Cerebellar cortex (tissue), 1 donor: Measurements from ENCODE around the gene STXBP4.

ENCODE experiments used
- DNase-seq: peaks from one replicate; pipeline ENCODE4 v3.0.0-alpha.2; 2015; ENCODE audit warnings: low spot score

The STXBP4 gene, protein sequence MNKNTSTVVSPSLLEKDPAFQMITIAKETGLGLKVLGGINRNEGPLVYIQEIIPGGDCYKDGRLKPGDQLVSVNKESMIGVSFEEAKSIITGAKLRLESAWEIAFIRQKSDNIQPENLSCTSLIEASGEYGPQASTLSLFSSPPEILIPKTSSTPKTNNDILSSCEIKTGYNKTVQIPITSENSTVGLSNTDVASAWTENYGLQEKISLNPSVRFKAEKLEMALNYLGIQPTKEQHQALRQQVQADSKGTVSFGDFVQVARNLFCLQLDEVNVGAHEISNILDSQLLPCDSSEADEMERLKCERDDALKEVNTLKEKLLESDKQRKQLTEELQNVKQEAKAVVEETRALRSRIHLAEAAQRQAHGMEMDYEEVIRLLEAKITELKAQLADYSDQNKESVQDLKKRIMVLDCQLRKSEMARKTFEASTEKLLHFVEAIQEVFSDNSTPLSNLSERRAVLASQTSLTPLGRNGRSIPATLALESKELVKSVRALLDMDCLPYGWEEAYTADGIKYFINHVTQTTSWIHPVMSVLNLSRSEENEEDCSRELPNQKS

DNA sequence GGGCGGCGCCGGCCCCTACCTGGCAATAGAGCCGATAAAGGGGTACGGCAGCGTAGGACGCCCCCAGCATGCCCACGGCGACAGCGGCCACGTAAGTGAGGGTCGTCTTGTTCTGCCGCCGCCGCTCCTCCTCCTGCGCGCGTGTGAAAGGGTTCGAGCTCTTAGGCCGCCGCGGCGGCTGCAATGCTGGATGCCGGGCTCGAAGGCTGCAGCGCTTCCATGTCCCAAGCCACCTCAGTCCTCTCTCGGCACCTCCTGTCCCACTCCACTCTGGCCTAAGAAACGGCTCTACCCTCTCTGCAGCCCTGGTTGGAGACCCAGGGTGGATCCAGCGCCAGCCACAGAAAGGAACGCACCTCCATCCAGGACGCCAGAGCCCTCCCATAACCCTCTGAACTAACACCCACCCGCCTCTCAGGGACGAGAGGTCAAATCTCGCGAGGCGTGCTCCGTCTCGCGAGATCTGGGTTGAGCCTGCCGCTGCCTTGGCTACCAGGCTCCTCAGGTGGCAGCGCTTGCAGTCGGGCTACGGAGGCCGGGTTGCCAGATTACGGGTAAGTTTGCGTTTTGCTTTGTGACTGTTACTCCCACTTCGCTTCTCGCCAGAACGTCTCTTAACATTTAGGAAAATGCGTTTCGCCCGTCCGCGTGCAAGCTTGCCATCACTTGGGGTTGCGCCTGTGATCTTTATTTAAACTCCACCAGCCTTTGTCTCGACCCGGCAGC lies at the start of gene STXBP4, which contains the start of gene COX11:
TSS of gene STXBP4 (plus strand) at position 504 of the 726 bp plus-strand sequence. CDS start 17,455 bp downstream, outside the sequence.
TSS of gene COX11 (minus strand) at position 393 of the 726 bp plus-strand sequence. CDS start at position 385, 8 bp downstream.
- DNase-seq, result peak; percentile 98

DNA sequence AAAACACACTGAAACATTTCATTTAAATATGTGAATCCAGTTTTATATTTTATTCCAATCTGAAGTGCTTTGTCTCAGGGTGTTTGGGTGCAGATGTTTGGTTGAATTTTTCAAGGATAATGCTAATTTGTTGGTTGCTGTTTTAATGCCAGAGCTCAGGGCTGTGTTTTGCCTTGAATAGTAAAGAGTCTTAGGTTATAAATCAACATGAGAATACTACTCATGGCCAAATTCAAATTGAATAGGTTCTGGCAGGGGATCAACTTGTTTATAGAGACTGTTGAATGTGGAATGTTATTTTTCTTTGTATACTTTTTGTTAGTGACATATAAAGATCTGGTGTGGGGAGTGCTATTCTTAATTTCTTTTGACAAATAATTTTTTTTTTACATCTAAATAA lies 49.1 kb upstream of the STXBP4 start:
- no peak for DNase-seq

DNA sequence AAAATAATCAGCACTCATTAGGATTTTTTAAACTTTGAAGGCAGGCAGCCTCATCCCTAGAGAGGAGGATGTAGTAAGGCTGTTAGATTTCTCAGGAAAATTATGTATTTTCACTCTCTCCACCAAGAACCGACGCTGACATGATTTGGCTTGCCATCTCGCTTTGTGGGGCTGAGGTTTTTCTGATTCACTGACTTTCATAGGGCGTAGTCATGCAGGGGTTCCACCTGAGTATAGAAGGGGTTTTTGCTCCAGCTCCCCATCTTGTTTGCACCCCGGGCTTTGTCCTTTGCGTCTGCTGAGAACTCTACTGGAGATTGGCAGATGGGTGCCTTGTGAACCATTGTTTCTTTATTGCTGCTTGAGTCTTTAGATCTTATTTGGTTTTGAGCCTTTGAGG lies 47.7 kb upstream of the STXBP4 start:
- no peak for DNase-seq

DNA sequence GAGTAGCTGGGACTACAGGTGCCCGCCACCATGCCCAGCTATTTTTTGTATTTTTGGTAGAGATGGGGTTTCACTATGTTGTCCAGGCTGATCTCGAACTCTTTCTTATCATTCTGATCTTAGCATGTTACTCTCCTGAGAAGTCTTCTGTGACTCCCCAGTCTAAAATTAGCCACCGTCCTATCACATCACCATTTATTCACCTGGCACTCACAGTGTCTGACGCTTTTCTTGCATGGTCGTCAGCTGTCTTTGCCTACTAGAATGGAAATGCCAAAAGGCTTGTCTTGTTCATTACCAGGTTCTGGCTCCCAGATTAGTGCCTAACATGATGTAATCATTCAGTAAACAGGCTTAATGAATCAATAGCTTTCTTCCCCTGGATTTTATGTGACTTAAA lies 44.2 kb upstream of the STXBP4 start:
- DNase-seq, result no peak

DNA sequence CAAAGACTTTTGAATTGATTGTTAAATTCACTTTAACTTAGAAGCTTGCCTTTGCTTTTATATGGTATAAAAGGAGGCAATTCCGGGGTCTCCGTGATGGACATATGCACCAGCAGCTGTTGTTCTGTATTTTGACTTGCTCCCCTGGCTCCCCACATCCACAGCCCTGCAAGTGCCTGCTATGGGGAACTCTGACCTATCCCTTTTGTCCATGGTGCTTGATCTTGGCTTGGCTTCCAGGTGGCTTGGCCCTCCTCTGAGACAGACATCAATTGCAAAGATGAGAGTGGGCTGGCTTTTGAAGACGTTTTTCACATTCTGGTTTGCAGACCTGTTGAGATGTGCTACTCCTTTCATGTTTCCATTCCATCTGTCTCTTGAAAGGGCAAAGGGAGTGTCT lies 41.0 kb upstream of the STXBP4 start:
- DNase-seq, result no peak

DNA sequence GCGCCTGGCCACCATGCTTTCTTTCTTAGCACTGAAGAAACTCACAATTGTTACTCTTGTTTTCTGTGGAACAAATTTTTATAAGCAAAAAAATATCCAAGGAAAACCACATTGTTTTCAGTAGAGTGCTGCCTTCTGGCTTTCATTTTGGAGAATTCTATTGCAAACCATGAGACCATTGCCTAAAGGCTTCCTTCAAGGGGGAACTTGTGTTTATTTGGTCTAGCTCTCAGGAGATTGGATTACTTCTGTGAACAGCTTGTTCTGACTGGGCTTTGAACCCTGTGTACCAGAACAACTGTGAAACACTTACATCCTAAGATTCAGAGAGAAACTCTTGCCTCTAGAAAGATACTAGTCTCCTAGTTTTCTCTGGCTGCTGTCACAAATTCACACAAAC lies 35.9 kb upstream of the STXBP4 start:
- DNase-seq, result no peak

DNA sequence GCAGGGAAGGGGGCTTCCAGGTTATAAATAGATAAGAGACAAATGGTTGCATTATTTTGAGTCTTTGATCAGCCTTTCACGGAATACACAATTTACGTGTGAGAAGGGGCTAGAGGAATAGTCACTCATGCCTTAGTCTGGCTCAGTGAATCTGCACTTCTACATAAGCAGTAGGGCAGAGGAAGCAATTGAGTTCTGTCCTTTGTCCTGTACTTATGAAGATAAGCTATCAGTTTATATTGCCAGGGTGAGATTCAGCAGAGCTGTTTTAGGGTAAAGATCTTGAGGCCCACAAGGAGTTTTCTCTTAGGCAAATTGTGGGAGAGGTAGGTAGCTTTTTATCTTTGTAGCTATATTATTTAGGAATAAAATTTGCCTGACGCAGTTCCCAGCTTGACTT lies 34.6 kb upstream of the STXBP4 start:
- DNase-seq, result no peak

DNA sequence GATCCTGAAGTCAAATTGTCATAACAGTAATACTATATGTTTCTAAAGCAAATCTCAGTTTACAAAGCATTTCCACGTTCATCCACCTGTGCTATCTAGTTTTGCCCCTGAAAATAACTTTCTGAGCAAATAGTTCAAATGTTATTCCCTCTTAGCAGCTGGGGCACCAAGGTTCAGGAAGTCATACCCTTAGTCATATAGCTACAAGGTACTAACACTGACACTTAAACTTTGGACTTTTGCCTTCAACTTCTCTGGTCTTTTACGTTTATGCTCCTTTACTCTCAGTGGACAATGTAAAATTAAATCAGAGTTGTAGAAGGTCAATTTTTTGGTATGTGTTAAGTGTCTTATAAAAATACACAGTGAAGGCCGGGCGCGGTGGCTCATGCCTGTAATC lies 33.1 kb upstream of the STXBP4 start:
- no peak for DNase-seq

DNA sequence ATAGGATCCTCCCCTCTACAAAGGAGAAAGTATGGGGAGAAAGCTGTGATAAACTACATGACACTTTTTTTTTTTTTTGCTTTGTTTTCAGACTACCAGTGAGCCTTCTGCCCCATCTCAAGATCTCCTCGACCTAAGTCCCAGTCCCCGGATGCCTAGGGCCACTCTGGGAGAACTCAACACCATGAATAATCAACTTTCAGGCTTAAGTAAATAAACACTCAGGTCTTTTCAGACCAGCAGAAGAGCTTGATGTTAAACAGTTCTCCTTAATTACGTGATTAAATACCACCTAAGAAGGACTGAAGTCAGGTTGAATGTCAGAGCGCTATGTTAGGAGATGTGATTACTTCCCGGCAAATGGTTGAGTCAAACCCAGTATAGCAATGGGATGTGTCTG lies 31.5 kb upstream of the STXBP4 start:
- DNase-seq, result no peak

DNA sequence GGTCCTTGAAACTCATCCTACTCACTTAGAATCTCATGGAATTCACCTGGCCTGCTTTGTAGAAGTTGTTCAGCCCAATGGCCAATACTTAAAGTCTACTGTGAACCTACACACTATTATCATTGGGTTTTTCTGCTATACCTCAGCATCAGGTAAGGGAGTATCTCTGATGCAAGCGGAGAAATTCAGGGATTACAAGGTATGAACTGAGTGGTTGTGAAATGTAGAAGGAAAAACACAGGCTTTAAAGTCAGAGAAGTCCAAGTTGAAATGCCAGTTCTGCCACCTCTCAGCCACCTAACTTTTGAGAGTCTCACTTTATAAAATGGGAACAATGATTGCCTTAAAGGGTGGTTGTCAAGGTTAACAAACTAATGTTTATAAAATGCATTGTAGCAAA lies 31.1 kb upstream of the STXBP4 start:
- DNase-seq, result no peak

DNA sequence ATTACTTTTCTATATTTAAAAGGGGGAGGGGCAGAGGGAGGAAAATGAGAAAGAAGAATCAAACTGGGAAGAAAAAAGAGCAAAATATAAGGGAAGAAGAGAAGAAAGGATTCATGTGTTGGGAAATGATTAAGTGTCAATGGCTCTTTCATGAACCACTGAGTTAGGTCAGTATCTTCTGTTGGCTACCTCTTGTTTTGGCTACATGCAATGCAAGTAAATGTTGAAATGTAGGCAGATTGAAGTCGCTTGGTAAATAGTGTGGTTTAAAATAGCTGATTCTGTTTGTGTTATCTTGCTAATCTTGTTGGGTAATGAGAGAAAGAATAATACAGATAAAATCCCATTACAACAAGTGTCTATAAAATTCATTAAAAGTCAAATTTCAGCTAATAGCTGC lies 27.3 kb upstream of the STXBP4 start:
- no peak for DNase-seq

DNA sequence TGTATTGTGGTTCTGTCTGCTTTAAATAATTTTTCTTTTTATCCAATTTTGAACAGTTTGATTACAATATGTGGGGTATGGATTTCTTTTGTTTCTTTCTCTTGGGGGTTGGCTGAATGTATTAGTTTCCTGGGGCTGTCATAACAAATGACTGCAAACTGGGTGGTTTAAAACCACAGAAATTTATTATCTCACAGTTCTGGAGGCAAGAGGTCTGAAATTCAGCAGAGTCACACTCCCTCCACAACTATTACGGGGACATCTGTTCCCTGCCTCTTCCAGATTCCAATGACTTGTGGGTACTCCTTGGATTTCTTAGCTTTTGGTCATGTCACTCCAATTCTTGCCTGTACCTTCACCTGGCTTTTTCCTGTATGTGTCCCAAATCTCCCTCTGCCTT lies 23.8 kb upstream of the STXBP4 start:
- DNase-seq, result no peak

DNA sequence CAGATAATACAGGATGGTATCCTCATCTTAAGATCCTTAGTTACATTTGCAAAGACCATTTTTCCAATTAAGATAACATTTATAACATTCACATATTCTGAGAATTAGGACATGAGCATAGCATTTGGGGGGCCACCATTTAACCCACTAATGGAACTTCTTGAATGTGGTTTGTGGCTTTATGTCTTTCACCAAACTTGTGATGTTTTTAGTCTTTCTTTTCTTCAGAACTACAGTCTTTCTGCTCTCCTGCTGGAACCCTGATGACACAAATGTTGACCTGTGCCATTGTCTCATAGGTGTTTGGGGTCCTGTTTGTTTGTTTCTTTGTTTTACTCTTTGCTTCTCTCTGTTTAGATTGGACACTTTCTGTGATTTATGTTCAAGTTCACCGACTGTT lies 23.3 kb upstream of the STXBP4 start:
- no peak for DNase-seq

DNA sequence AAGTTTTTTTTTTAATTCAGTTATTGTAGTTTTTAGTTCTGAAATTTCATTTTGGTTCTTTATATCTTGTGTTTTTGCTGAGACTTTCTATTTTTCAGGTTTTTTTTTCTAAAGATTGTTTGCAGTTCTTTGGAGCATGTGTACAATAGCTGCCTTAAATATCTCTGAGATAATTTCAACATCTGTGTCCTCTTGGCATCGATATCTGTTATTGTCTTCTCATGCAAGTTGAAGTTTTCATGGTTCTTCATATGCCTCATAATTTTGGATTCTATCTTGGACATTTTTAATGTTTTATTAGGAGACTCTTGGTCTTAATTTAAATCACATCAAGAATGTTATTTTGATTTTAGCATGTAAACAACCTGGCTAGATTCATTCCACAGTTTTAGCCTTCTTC lies 22.9 kb upstream of the STXBP4 start:
- no peak for DNase-seq

DNA sequence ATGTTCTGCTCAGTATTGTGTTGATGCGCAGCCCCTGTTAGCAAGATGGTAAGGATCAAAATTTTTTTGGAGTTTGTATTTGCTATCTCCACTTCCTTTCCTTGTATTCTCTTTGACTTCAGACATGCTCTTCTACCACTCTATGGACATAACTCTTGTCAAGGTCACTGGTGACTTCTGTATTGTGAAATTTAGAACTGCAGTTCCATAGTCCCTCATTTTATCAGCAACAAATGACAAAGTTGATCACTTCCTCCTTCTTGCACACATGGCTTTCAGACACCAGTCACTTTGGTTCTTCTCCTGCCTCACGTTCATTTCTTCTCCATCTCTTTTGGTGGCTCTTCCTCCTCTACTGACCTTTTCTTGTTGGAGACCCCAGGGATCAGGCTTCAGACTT lies 21.2 kb upstream of the STXBP4 start:
- no peak for DNase-seq

DNA sequence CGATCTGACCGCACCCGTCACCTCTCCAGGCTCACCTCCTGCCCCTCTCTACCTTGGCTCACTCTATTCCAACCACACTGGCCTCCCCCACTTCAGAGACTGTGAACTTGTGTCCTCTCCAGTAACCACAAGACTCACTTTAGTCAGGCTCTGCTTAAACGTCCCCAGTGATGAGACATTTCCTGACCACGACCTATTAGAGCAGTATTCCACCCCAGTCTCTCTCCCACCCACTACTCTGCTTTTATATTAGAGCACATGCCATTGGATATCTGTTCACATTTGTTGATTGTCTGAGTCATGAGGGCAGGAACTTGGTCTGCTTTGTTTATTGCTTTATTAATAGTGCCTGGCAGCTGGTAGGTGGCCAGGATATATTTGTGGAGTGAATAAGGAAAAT lies 20.2 kb upstream of the STXBP4 start:
- DNase-seq, result no peak

DNA sequence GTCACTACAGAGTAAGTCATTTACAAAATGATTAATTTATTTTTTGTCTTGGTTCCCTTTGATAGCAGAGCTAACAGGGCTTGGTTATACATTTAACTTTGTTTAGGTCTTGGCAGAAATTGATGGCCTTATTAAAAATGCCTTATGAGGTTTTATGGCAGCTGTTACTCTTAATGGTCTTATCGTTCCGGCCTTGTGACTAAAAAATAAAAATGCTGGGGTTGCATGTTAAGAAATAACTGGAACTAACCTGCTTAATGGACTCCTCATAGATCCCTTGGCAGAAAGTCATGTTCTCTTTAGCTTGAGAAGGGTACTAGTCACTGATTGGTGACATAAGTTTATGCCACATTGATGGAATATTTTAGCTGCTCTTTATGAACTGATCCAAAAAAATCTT lies 18.4 kb upstream of the STXBP4 start:
- DNase-seq, result no peak

DNA sequence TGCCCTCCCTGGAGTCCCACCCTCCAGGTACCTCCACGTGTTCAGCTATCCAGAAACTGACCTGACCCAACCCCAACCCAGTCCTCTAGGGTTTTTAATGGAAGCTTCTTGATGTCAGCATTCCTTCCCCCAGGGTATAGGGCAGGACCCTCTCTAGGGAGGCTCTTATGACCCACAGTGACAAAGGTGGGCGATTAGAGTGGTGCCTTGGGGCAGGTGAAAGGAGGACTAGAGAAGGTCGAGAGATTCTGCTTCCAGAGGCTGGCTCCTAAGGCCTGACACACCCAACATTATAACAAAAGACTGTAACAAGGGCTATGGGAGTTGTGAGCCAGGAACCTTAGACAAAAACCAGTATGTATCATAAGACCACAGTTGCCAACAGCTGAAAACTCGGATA lies 17.3 kb upstream of the STXBP4 start:
- no peak for DNase-seq

DNA sequence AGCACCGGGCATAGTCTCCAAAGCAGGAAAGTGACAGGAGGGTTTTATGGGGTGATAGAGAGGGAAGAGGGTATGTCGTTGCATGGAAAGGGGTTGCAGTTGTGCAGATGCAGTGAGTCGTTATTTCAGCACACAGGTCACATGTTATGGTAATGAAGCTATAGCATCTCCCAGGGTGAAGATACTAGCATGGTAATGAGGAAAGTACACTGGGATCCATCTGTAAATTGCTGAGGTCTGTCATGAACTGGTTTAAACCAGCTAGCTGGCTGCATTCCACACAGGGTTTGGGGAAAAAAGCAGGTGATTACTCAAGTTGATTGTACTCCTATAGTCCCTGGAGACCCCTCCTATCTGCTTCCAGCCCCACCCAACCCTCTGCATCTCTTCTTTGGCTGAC lies 11.8 kb upstream of the STXBP4 start:
- no peak for DNase-seq

DNA sequence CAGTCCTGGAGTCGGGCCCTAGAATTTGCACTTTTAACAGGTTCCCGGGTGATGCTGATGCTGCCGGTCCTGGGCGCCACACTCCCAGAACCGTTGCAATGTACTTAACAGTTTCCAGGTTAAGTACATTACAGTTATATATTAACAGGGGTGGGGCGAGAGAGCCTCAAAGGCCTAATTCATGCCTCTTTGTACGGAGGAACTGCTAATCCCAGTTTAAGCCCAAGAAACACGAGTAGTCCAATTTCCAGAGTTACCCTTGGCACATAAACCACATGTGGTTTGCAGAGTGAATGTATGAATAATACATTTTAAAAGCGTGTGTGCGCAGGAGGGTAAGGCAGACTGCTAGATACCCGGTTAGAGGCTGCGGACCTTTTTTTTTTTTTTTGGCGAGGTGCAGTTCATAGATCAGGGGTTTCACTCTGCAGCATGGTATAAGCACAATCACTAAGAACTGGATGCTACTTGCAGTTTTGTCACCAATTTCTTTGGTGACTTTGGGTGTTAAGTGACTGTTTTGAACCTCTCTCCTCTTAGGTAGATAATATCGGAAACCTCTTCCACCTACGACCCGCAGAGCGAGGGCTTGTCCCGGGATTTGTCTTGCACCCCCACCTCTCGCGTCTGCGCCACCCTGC lies 824 bp upstream of the STXBP4 start:
- DNase-seq, result peak; percentile 13

DNA sequence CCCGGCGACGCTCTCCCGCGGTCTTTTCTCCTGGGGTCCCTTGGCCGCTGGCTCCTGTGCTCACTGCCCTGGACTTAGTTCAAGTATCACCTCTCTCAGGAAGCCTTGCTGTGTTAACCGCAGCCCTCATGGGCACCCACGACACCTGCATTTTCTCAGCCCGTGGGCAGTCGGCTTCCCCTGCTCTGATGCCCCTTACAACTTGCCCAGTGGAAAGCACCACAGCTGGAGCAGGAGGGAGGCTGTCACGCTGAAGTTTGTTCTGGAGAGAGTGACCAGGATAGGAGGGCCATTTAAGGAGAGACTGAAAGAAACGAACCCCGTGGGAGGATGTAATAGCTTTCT lies 395 bp downstream of the STXBP4 start:
- no peak for DNase-seq

DNA sequence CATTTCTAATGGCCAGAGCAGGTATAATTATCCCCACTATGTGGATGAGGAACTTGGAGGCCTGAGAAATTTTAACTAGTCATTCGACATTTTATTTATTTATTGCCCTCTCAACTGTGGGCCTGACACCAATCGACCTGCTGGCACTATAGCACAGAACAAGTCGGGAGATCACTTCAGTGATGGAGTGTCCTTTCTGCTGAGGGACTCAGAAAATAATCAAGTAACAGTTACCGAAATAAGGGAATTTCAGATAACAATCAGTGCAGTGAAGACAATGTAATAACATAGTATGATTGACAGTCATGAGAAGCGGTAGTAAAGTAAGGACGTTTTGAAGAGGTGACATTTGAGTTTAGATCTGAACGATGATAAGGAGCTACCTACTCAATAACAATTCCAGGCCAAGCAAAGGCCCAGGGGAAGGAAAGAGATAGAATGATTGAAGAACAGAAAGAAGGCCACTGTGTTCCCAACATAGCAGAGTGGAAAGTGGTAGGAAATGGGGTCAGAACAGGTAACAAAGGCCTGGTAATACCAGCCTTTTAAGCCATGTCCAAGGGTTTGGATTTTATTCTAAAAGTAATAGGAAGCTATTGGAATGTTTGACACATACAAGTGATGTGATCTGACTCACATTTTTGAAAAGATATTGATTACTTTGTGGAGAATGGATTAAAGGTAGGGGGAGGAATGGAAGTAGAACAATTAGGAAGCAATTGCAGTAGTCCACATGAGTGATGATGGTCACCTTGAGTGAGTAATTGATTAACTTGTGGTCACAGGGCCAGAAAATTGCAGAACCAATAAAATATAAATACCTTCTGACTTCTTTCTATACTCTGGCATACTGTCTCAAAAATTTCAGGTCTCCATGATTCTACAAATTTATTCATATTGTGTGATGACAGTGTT lies 1.4 kb downstream of the STXBP4 start:
- DNase-seq, result no peak
